HG03442 (cell line): ENCODE results near the gene ZNF185.

Experiments
- ATAC-seq: cut with Tn5 transposase; IDR thresholded peaks from one replicate; pipeline ENCODE4 v1.9.1; 2021; ENCODE audit warnings: mild to moderate bottlenecking, moderate library complexity; ENCODE audit not compliant: unreplicated experiment

The ZNF185 gene

GRCh38 chrX:152946681-152947080 is 48.8 kb downstream of the ZNF185 start:
- no peak for ATAC-seq
